Activated T-helper 2 cell treated with anti-CD3 and anti-CD28 coated beads, Interferon-gamma antibody, Interleukin-2, Interleukin-4, amounts not matched to agents 10 μg/mL and 5 μg/mL and 100 μg/mL, durations not matched to agents 14 hours and 24 hours and 36 hours (primary cell): ENCODE data around the gene SNX14. TPM values are rescaled to one million over a fixed set of nuclear protein-coding genes. Genes with fewer than 3 reads are reported as not detected.

Experiments
- DNase-seq: peaks from one replicate; pipeline ENCODE4 v3.0.0; 2021; ENCODE audit warnings: low spot score
- H3K27ac Mint-ChIP-seq: one replicate; pipeline ENCODE4 v1.8.0; 2021; ENCODE audit warnings: mixed read lengths
- H3K27me3 Mint-ChIP-seq: one replicate; pipeline ENCODE4 v1.8.0; 2021; ENCODE audit warnings: low read depth, mixed read lengths
- H3K36me3 Mint-ChIP-seq: one replicate; pipeline ENCODE4 v1.8.0; 2021; ENCODE audit warnings: low read depth, mixed read lengths
- H3K4me1 Mint-ChIP-seq: one replicate; pipeline ENCODE4 v1.8.0; 2021; ENCODE audit warnings: low read depth, mixed read lengths
- H3K4me3 Mint-ChIP-seq: one replicate; pipeline ENCODE4 v1.8.0; 2021; ENCODE audit warnings: low read depth, mild to moderate bottlenecking, moderate library complexity, mixed read lengths
- H3K9me3 Mint-ChIP-seq: one replicate; pipeline ENCODE4 v1.8.0; 2021; ENCODE audit warnings: mixed read lengths
- intact Hi-C: fragments of 100-400 bp; cut with micrococcal nuclease; formaldehyde crosslinking; loops from one replicate; pipeline ENCODE4 v1.15.1; 2023
- total RNA-seq: library from RNA; stranded (reverse); gene quantifications from 2 replicates; pipeline ENCODE4 v1.2.3, GENCODE V29; 2022

Gene SNX14
- total RNA-seq, 1 donor from 2014 or later = 57.5 TPM

DNA sequence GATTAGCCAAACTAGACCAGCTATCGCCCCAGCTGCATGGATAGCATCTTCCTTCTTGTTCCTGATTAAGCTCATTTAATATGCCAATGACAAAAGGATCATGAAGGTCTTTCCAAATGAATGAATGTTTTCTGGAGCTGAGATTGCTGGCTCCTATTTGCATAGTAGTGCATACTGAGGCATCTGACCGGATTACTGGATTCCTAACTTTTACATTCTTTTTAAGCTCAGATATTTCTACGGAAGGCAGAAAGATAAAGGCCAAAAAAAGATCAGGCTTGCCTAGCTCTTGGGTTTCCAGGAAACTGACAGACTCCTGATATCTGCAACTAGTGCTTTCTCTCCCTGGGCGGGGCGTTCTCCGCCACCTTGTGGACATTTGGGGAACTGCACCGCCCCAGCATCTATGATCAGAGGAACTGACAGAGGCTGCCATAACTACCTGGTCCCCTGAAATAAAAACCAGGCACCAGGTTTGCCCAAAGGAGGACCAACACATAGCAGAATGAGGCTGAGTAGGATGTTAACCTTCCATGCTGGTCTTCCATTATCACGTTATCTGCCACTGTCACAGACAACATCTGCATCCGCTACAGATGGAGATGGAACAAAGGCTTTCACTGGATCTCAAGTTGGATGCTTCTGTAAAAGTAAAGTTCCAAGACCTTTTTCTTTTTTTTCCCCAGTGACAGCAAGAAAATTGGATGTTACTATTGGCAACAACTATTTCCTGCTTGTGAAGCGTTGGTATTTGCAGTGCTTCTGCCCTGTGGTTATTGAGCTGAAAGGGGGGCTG lies 110.6 kb downstream of the SNX14 start:
- H3K4me1 Mint-ChIP-seq = peaks cover 12% of the 10 kb centered on the region
- no peaks in the 10 kb centered on the region for H3K27me3 Mint-ChIP-seq
- intact Hi-C loops = loop anchor here (1.0 kb wide), 3 partner anchors 19 to 128 kb away; partner anchors contain the start of gene NT5E
- H3K36me3 Mint-ChIP-seq = no peaks in the 10 kb centered on the region
- H3K27ac Mint-ChIP-seq = peak overlapping the region; percentile 58
- H3K9me3 Mint-ChIP-seq = no peaks in the 10 kb centered on the region
- no peak overlapping the region for H3K4me3 Mint-ChIP-seq
- DNase-seq = peak; percentile 74

DNA sequence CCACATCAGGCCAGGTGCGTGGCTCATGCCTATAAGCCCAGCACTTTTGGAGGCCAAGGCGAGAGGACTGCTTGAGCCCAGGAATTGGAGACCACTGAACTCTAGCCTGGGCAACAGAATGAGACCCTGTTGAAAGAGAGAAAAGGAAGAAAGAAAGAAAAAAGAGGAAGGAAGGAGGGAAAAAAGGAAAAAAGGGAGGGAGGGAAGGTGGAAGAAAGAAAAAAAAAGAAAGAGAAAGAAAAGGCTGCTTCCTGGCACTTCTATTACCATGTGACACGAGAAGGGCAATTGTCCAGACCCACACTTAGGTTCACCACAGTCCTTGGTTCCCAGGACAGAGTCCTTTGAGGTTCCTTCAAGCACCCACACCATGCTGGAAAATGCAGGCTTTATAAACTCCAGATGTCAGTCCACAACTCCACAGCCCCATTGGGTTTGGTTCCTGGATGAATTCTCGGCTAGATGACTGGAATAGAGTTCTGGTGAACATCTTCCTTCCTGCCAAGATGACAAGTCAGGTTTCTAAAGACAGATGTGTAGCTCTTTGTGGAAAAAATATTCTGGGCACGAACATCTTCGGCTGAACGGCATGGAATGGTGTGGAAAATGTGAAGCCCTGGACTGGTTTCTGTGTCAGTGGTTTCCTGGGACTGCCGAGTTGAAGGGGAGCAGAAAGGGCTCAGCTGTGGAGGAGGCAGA lies 111.3 kb downstream of the SNX14 start:
- no peaks in the 10 kb centered on the region for H3K9me3 Mint-ChIP-seq
- intact Hi-C loops = no loop called here
- H3K36me3 Mint-ChIP-seq = no peaks in the 10 kb centered on the region
- H3K27me3 Mint-ChIP-seq = no peaks in the 10 kb centered on the region
- no peak for DNase-seq
- H3K4me3 Mint-ChIP-seq = no peak overlapping the region
- H3K4me1 Mint-ChIP-seq = peaks cover 12% of the 10 kb centered on the region
- no peak overlapping the region for H3K27ac Mint-ChIP-seq

DNA sequence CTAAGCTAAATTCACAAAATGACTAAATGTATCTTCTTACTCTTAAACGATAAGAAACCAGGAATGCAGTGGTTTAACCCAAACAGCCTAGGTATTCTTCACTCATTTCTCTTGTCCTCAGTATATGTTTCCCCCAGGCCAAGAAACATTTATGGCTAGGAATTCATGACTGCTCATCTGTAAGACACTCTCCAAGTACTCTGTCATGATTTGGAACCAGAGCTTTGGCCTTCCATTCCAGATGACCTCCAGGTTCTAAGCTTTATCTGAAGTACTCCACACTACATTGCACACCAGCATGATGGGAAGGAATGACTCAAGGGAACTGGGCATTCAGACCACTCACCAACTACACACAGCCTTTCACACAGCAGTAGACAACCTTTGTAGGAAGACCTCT lies 114.5 kb downstream of the SNX14 start:
- H3K4me1 Mint-ChIP-seq = peaks cover 17% of the 10 kb centered on the region
- H3K36me3 Mint-ChIP-seq = peaks cover 15% of the 10 kb centered on the region
- intact Hi-C loops = no loop called here
- H3K27ac Mint-ChIP-seq = no peak overlapping the region
- no peak overlapping the region for H3K4me3 Mint-ChIP-seq
- H3K9me3 Mint-ChIP-seq = no peaks in the 10 kb centered on the region
- no peak for DNase-seq
- no peaks in the 10 kb centered on the region for H3K27me3 Mint-ChIP-seq

GRCh38 chr6:85476532-85476931 lies 117.1 kb downstream of the SNX14 start:
- no peak overlapping the region for H3K27ac Mint-ChIP-seq
- no peak for DNase-seq
- no peaks in the 10 kb centered on the region for H3K9me3 Mint-ChIP-seq
- peaks cover 27% of the 10 kb centered on the region for H3K36me3 Mint-ChIP-seq
- H3K27me3 Mint-ChIP-seq = peaks cover 2% of the 10 kb centered on the region
- H3K4me3 Mint-ChIP-seq = no peak overlapping the region
- intact Hi-C loops = no loop called here
- peaks cover 16% of the 10 kb centered on the region for H3K4me1 Mint-ChIP-seq

GRCh38 chr6:85473748-85474147 lies 119.9 kb downstream of the SNX14 start:
- no peak overlapping the region for H3K4me3 Mint-ChIP-seq
- H3K4me1 Mint-ChIP-seq = peaks cover 16% of the 10 kb centered on the region
- no peaks in the 10 kb centered on the region for H3K9me3 Mint-ChIP-seq
- H3K36me3 Mint-ChIP-seq = peaks cover 32% of the 10 kb centered on the region
- H3K27me3 Mint-ChIP-seq = peaks cover 2% of the 10 kb centered on the region
- DNase-seq = no peak
- intact Hi-C loops = no loop called here
- no peak overlapping the region for H3K27ac Mint-ChIP-seq

GRCh38 chr6:85472744-85473143 lies 120.9 kb downstream of the SNX14 start:
- Mint-ChIP-seq H3K4me1 (peaks cover 20% of the 10 kb centered on the region), H3K36me3 (peaks cover 36% of the 10 kb centered on the region), H3K9me3 (no peaks in the 10 kb centered on the region)

DNA sequence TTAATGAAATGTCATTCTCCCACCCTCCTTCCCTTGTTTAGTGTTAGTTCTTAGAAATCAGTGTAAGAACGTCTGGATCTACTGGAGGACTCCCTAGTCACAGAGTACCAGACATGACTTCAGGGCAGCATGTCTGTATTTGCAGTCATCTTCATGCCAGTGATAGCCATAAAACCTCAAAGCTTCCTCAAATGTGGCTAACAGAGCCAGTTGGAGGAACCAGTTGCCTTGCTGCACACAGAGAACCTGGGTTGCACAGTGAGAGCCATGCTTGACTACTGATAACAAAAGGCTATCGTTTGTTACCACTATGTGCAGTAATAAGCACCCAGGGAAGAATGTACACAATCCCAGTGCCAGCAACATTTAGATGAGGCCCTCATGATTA lies 123.6 kb downstream of the SNX14 start:
- no peak for DNase-seq
- H3K9me3 Mint-ChIP-seq = no peaks in the 10 kb centered on the region
- peaks cover 2% of the 10 kb centered on the region for H3K27me3 Mint-ChIP-seq
- peaks cover 30% of the 10 kb centered on the region for H3K36me3 Mint-ChIP-seq
- H3K27ac Mint-ChIP-seq = no peak overlapping the region
- intact Hi-C loops = no loop called here
- peaks cover 28% of the 10 kb centered on the region for H3K4me1 Mint-ChIP-seq
- H3K4me3 Mint-ChIP-seq = no peak overlapping the region

More at GRCh38 chr6:85472744-85473143, 120.9 kb downstream of the SNX14 start:
- intact Hi-C loops = no loop called here
- DNase-seq = no peak
- no peak overlapping the region for H3K27ac Mint-ChIP-seq
- peaks cover 2% of the 10 kb centered on the region for H3K27me3 Mint-ChIP-seq
- no peak overlapping the region for H3K4me3 Mint-ChIP-seq

DNA sequence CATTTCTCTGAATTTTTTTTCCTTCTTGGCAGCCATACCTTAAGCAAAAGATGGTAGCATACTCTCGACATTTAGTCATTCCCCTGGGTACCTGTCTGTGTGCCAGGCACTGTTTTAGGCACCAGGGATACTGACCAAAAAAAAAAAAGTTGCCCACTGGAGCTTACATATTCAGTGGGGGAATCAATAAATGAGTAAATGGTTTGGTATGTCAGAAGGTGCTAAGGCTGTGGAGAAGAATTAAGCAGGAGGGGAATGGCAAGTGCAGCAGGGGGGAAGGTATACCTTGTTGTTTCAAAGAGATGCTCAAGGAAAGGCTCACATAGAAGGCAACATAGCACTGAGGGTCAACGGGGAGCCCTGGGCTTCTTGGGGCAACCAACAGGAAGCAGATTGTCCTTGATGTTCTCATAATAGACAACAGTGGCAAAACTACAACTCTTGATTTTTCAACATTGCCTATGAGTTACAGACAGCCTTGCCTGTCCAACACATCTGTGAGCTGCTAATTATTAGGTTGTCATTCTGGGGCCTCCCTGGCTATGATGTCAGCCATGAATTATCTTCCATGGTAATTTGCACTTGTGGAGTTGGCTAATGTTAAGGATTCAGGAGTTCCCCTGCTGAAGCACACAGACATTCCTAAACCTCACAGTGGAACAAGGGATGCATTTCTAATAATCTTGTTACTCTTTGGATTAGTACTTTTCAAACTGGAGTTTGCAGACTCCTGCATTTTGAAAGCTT lies 124.2 kb downstream of the SNX14 start:
- no peak for DNase-seq
- peaks cover 2% of the 10 kb centered on the region for H3K27me3 Mint-ChIP-seq
- no peak overlapping the region for H3K4me3 Mint-ChIP-seq
- peaks cover 30% of the 10 kb centered on the region for H3K36me3 Mint-ChIP-seq
- H3K9me3 Mint-ChIP-seq = no peaks in the 10 kb centered on the region
- intact Hi-C loops = no loop called here
- no peak overlapping the region for H3K27ac Mint-ChIP-seq
- H3K4me1 Mint-ChIP-seq = peaks cover 33% of the 10 kb centered on the region

- Mint-ChIP-seq H3K27me3 (peaks cover 2% of the 10 kb centered on the region), H3K4me1 (peaks cover 33% of the 10 kb centered on the region), H3K27ac (no peak overlapping the region), H3K36me3 (peaks cover 26% of the 10 kb centered on the region), H3K4me3 (no peak overlapping the region), H3K9me3 (no peaks in the 10 kb centered on the region)
- no peak for DNase-seq
- intact Hi-C loops = no loop called here
Measured at GRCh38 chr6:85468326-85468725, 125.3 kb downstream of the SNX14 start.

DNA sequence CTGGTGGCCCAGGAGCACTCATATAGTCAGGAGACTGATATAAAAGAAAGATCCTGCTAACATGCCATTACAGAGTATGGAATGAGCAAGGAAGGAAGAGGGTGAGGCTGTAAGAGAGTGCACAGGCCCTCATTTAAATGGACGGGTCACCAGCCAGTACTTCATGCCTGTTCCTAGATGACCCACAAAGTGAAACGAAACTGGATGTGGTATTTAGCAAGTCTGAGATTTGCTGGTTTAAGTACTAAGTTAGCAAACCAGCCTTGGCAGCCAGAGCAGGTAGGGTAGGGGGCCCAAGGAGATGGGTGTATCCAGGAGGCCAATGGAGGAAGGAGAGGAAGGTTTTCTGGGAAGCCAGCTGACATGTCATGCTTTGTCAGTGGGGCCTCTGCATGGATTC lies 127.9 kb downstream of the SNX14 start:
- H3K36me3 Mint-ChIP-seq = peaks cover 18% of the 10 kb centered on the region
- intact Hi-C loops = loop anchor here (1.0 to 2.0 kb wide), 3 partner anchors 49 to 213 kb away; no protein-coding TSS in a partner anchor
- no peak for DNase-seq
- H3K4me3 Mint-ChIP-seq = peak overlapping the region; percentile 3
- H3K27me3 Mint-ChIP-seq = no peaks in the 10 kb centered on the region
- H3K27ac Mint-ChIP-seq = peak overlapping the region; percentile 93
- no peaks in the 10 kb centered on the region for H3K9me3 Mint-ChIP-seq
- peaks cover 56% of the 10 kb centered on the region for H3K4me1 Mint-ChIP-seq

GRCh38 chr6:85464722-85465150 lies 128.9 kb downstream of the SNX14 start:
- H3K9me3 Mint-ChIP-seq = no peaks in the 10 kb centered on the region
- H3K36me3 Mint-ChIP-seq = peaks cover 18% of the 10 kb centered on the region
- H3K27me3 Mint-ChIP-seq = no peaks in the 10 kb centered on the region
- H3K4me1 Mint-ChIP-seq = peaks cover 64% of the 10 kb centered on the region
- no peak for DNase-seq
- peak overlapping the region; percentile 50 for H3K4me3 Mint-ChIP-seq
- intact Hi-C loops = loop anchor here (1.0 to 2.0 kb wide), 7 partner anchors 14 to 214 kb away; partner anchors contain the start of gene NT5E
- peak overlapping the region; percentile 93 for H3K27ac Mint-ChIP-seq

- DNase-seq = no peak
- Mint-ChIP-seq H3K27me3 (no peaks in the 10 kb centered on the region), H3K27ac (peak overlapping the region; percentile 93), H3K4me3 (peak overlapping the region; percentile 50), H3K36me3 (peaks cover 18% of the 10 kb centered on the region), H3K4me1 (peaks cover 69% of the 10 kb centered on the region), H3K9me3 (no peaks in the 10 kb centered on the region)
- intact Hi-C loops = loop anchor here (1.0 to 2.0 kb wide), 6 partner anchors 14 to 215 kb away; partner anchors contain the start of gene NT5E
Measured at GRCh38 chr6:85464260-85464644, 129.4 kb downstream of the SNX14 start.
